ENCODE data around the gene ALPK1. TPM values are rescaled to one million over a fixed set of nuclear protein-coding genes. Genes with fewer than 3 reads are reported as not detected.

The ALPK1 gene
- polyA plus RNA-seq, 1 donor from 2014 or later: 0.10 TPM

GRCh38 chr4:112451104-112451503 is 153.9 kb downstream of the ALPK1 start:
- TF ChIP-seq POLR2AphosphoS5 (IDR thresholded peaks at IDR 0.05) (no peak), SMC3 (conservative IDR thresholded peaks at IDR 0.05; ENCODE audit: poor library complexity) (no peak), EZH2 (IDR thresholded peaks at IDR 0.05; ENCODE audit: borderline replicate concordance, insufficient read depth, low read length, poor library complexity, severe bottlenecking) (no peak), EP300 (conservative IDR thresholded peaks at IDR 0.05; ENCODE audit: poor library complexity, severe bottlenecking) (no peak)
- no peaks in the 10 kb centered on the region for H3K79me2 ChIP-seq (replicated peaks; ENCODE audit: insufficient read depth, low read length)

DNA sequence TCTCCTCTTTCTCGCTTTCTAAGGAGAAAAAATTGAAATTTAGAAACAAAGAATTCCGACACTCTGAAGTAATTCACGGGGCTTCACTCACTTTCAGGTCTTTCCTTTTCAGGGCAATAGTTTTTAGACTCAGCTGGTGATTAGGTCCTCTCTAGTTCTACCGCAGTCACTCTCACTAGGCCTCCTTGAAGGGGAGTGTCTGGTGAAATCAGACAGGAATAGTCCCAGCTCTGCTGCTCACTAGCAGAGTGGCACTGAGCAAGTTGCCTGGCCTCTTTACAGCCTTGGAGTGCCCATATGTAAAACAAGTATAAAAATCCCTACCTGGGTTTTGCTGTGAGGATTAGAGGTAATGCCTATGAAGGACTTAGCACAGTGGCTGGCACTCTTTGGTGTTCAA is 154.7 kb downstream of the ALPK1 start:
- TF ChIP-seq REST (IDR thresholded peaks at IDR 0.05; ENCODE audit: borderline replicate concordance): no peak
- no peak for TF ChIP-seq TAF1 (IDR thresholded peaks at IDR 0.05; ENCODE audit: low read depth)
- no peak for TF ChIP-seq SMC3 (conservative IDR thresholded peaks at IDR 0.05; ENCODE audit: poor library complexity)
- H3K27ac ChIP-seq (ENCODE audit: low read length): no peak overlapping the region
- no peak overlapping the region for H3K4me2 ChIP-seq (ENCODE audit: low read length)

More at GRCh38 chr4:112451104-112451503, 153.9 kb downstream of the ALPK1 start:
- Histone ChIP-seq H3K4me3 (ENCODE audit: low read length) (no peak overlapping the region), H3F3A (ENCODE audit: insufficient read depth, low read length, poor library complexity, severe bottlenecking) (no peaks in the 10 kb centered on the region), H3K9me3 (ENCODE audit: low read length) (no peaks in the 10 kb centered on the region), H3K36me3 (ENCODE audit: insufficient read depth, low read length) (no peaks in the 10 kb centered on the region), H3K9ac (ENCODE audit: low read length) (no peak overlapping the region), H3K4me2 (ENCODE audit: low read length) (no peak overlapping the region), H4K20me1 (ENCODE audit: insufficient read depth) (no peaks in the 10 kb centered on the region), H3K27me3 (ENCODE audit: insufficient read depth, low read depth, low read length) (no peaks in the 10 kb centered on the region), H3K27ac (ENCODE audit: low read length) (no peak overlapping the region), H2AFZ (ENCODE audit: low read depth, low read length) (no peak overlapping the region), H3K9me2 (ENCODE audit: insufficient read depth, low read length) (no peaks in the 10 kb centered on the region)

GRCh38 chr4:112453321-112453720 is 156.2 kb downstream of the ALPK1 start:
- H3K9ac ChIP-seq (ENCODE audit: low read length): no peak overlapping the region
- no peaks in the 10 kb centered on the region for H3F3A ChIP-seq (ENCODE audit: insufficient read depth, low read length, poor library complexity, severe bottlenecking)
- H3K9me3 ChIP-seq (ENCODE audit: low read length): no peaks in the 10 kb centered on the region
- H3K27me3 ChIP-seq (ENCODE audit: insufficient read depth, low read depth, low read length): no peaks in the 10 kb centered on the region
- H2AFZ ChIP-seq (ENCODE audit: low read depth, low read length): no peak overlapping the region
- H3K79me2 ChIP-seq (replicated peaks; ENCODE audit: insufficient read depth, low read length): no peaks in the 10 kb centered on the region
- H3K36me3 ChIP-seq (ENCODE audit: insufficient read depth, low read length): no peaks in the 10 kb centered on the region
- H3K4me2 ChIP-seq (ENCODE audit: low read length): no peak overlapping the region
- H4K20me1 ChIP-seq (ENCODE audit: insufficient read depth): no peaks in the 10 kb centered on the region
- no peaks in the 10 kb centered on the region for H3K9me2 ChIP-seq (ENCODE audit: insufficient read depth, low read length)
- no peak overlapping the region for H3K4me3 ChIP-seq (ENCODE audit: low read length)
- H3K27ac ChIP-seq (ENCODE audit: low read length): no peak overlapping the region
- TF ChIP-seq MXI1 (conservative IDR thresholded peaks at IDR 0.05; ENCODE audit: poor library complexity, severe bottlenecking) (no peak), CTCF (IDR thresholded peaks at IDR 0.05; ENCODE audit: poor library complexity, severe bottlenecking) (no peak), RAD21 (conservative IDR thresholded peaks at IDR 0.05) (no peak), EP300 (conservative IDR thresholded peaks at IDR 0.05; ENCODE audit: poor library complexity, severe bottlenecking) (no peak)

More for the DNA sequence above, 154.7 kb downstream of the ALPK1 start:
- Histone ChIP-seq H3K27me3 (ENCODE audit: insufficient read depth, low read depth, low read length) (no peaks in the 10 kb centered on the region), H3K9me2 (ENCODE audit: insufficient read depth, low read length) (no peaks in the 10 kb centered on the region), H3K79me2 (replicated peaks; ENCODE audit: insufficient read depth, low read length) (no peaks in the 10 kb centered on the region), H3K9me3 (ENCODE audit: low read length) (no peaks in the 10 kb centered on the region), H3K9ac (ENCODE audit: low read length) (no peak overlapping the region), H3F3A (ENCODE audit: insufficient read depth, low read length, poor library complexity, severe bottlenecking) (no peaks in the 10 kb centered on the region), H4K20me1 (ENCODE audit: insufficient read depth) (no peaks in the 10 kb centered on the region), H2AFZ (ENCODE audit: low read depth, low read length) (no peak overlapping the region), H3K36me3 (ENCODE audit: insufficient read depth, low read length) (no peaks in the 10 kb centered on the region), H3K4me3 (ENCODE audit: low read length) (no peak overlapping the region)

Data from neural cell (in vitro differentiated cells).